SH-SY5Y (cell line): ENCODE results near the gene MGAT1.

ENCODE experiments used
- GATA2 ChIP-seq: IDR thresholded peaks from 2 replicates; pipeline ENCODE4 v1.6.1; 2011; ENCODE audit warnings: mild to moderate bottlenecking, low read depth, low read length
- GATA3 ChIP-seq: IDR thresholded peaks from 2 replicates; pipeline ENCODE4 v1.6.1; 2011; ENCODE audit warnings: low read depth, mild to moderate bottlenecking, low read length, moderate library complexity

MGAT1 gene

DNA sequence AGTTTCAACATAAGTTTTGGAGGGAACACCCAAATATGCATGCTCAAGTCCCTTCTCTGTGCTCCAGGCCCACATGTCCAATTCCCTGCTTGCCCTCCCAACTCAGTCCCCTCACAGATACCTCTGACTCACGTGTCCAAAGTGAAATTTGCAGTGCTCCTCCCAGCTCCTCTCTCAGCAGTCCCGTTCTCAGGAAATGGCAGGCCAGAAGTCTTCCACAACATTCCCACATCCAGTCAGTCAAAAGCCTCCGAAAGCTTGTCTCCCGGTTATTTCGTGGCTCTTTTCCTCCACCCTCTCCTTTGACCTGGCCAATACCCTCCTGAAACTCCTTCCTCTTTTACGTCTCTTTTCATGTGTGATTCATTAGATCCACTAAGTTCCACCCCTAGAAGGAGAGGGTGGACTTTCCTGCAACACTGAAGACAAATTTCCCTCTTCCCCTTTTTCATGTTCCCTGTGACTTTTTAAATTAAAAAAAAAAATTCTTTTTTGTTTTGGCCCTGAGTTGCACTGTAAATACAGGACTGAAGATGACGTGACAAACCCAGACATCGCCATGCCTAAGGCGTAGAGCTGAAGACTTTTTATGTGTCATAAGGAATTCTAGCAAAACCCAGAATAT, 12.8 kb upstream of the MGAT1 start:
- TF ChIP-seq GATA2 = no peak

DNA sequence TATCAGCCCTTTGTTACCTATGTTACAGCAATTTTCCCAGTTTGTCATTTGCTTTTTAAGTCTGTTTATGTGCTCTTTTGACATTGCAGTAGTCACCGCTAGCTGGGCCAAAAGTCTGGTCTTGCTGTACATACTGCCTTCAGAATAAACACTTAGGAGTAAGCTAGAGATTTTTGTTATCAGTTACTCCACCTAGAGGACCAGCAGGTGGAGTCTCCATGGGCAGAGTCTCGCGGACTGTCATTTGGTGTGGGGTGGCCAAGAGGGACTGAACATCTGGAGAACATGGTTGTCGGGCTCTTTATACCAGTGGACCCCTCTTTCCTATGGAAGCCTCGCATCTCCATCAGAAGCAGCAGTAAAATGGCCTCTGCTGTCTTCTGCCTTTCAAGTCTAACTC, 10.8 kb upstream of the MGAT1 start:
- TF ChIP-seq GATA3 (no peak), GATA2 (no peak)

DNA sequence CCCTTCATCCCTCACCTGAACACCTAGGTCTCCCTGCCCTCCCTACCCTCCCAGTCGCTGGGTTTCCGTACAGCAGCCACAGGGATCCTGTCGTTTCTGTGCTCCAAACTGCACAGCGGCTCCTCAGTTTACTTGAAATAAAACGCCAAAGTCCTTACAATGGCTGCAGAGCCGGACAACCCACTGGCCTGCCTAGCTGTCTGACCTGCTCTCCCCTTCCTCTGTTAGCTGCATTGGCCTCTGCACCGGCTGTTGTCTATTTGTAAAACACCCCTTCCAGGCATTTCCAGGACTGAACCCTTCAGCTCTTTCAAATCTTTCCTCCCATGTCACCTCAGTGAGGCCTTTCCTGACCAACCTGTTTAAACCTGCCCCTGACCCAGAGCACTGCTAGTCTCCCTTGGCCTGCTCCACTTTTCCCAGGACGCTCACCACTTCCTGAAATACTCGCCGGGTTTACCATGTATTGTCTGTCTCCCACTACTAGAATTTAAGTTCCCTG, 9.1 kb upstream of the MGAT1 start:
- TF ChIP-seq GATA3 (no peak), GATA2 (no peak)

- TF ChIP-seq GATA2 = no peak
Measured at GRCh38 chr5:180810959-180811622, 8.5 kb upstream of the MGAT1 start.

DNA sequence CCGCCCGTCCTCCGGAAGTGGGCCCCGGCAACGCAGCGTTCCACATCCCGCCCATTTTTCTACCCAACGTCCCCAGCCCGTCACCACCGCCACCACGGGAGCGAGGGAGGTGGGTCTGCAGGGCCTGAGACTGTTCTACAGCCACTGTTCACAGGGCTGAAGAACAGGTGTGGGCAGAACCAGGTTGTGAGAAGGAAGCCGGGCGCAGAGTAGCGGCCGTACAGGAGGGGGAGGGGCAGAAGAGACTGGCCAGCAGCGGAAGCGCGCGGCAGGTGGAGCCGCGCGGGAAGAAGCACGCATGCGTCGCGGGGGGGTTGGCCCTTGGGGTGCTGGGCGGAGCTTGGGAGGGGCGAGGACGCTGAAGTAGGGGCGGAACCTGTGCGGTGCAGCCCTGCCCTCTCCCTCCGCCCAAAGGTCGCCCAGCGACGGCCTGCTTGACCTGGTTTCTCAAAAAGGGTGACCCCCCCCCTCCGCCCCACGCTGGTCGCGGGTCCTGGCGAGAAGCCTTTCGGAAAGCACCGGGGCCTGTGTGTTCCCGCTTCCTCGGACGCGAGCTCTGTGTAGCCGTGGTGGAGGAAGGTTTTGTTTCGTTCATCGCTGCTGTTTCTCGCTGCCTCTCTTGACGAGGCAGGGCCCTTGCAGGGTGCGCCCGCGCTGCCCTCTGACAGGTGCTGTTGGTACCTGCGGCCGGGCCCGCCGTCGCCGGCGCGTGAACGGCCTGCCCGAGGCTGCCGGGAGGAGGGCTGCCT, 7.8 kb upstream of the MGAT1 start:
- TF ChIP-seq GATA3 (no peak), GATA2 (no peak)

GRCh38 chr5:180809403-180810209, 7.0 kb upstream of the MGAT1 start:
- TF ChIP-seq GATA2 = no peak

DNA sequence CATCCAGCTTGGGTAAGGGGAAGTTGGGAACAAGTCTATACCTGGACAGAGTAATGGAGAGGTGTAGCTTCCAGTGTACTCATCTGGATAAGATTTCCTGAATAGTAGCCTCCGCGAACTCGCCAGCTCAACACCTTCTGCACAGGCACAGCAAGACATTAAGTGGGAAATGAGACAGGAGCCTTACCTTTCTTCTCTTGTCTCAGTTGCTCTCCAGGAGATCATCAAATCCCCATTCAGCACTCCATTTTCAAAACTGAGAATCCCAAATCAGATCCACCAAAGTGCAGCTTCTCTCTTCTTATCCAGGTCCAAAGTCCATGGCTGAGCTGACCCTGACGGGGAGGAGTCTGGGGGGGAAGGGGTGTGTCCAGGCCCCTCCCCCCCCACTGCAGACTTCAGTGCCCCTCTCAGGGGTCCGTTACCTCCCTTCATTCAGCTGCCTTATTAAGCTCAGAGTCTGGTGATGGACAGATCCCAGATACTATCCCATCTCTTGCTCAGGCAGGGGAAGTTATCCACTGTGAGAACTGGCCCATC, 5.9 kb upstream of the MGAT1 start:
- TF ChIP-seq GATA3 (no peak), GATA2 (no peak)

DNA sequence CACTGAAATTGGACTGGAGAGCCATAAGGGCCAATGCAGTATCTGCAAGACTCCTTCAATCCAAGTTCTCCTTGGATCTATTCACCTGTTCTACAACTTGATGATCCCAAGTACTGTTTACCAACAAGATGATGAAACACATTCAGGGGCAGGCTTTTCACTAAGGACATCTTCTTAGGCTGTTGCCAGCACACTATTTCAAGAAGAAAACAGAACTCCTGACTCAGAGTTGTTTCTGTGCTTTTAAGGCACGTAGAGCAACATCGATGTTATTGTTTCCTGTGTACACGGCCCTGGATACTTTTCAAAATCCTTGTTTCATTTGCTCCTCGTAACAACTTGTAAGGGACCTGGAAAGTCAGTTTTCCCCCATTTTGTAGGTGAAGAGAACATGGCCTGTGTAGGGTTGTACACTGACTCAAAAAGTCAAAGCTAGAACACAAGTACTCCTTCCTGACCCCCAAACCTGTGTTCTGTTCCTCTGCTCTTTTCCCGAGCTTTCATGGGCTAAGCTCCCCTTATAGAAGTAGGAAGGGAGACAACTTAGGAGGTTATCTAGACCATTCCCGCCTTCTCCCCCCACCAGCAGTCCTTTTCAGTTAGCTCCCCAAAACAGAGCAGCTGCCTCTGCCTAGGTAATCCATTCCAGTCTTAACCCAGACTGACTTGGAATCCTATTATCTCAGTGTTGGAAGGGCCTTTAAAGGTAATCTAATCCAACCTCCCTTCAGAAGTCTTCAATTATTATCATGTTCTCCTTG, 5.2 kb upstream of the MGAT1 start:
- TF ChIP-seq GATA3 = no peak
- no peak for TF ChIP-seq GATA2

GRCh38 chr5:180807046-180807445, 4.4 kb upstream of the MGAT1 start:
- no peak for TF ChIP-seq GATA2
- no peak for TF ChIP-seq GATA3

DNA sequence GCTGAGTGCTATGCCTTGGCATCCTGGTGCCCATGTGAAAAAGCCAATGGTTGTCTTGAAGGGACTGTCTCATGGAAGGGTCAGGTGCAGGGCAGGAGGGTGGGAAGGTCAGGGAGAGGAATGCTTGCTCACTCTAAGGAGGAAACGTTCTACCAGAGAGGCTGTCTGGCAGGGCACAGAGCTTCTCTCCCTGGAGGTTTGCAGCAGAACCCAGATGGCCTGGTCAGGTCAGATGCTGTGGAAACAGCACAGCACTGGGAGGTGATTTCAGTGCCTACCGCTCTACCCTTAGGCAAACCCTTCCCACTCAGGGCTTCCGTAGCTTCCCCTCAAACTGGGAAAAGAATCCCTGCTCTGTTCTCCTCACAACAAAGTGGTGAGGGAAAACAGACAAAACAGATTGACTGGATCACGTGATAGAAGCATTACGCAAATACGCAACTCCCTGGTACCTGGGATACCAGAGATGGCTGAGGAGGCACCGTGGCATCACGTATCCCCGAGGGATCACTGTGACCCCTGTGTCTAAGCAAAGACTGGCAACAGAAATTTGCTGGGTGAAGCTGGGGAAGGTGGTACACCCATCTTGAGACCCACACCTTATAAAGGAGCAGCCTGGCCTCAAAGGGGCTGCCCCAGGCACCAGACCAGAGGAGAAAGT, 3.9 kb upstream of the MGAT1 start:
- TF ChIP-seq GATA2 (no peak), GATA3 (no peak)

- TF ChIP-seq GATA3 (no peak), GATA2 (no peak)
Measured at GRCh38 chr5:180804129-180804618, 1.6 kb upstream of the MGAT1 start.

DNA sequence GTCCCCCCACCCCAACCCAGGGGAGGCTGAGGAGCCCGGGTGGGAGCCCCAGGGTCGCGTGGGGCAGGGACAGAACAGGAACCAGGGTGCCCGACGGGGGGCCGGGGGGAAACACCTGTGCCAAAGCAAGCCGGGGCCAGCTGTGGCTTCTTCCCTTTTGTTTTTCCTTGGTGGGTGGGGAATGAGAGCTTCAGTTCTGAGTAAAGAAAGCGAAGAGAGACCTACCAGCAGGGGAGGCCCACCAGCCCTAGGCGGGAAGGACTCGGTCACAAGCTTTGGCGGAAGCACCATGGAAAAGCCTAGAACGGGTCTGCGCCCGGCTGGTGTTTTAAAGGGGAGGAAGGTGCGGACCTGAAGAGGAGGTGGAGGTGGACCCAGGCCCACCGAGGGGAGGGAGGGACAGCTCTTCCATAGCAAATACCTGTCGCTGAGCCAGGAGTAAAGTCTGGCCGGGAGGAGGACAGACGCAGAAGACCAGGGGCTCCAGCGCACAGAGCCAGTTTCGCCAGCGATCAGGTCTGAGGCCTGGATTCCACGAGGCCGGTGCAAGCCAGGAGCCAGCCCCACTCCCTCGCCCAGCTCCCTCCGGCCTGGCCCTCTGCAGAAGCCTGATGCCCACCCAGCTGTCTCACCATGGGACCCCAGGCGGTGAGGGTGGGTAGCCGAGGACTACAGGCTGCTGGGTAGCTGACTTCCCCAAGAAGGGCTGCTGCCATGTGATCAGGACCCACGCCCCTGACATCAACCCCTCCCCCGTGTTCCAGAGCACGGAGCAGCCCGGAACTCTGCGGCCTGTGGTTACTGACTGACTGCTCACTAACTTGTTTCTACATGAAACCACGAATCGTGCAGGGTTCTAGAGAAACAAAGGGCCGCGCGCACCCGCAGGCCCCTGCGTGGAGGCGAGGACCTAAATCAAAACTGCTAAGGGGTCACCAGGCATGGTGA, 849 bp upstream of the MGAT1 start:
- TF ChIP-seq GATA3 (no peak), GATA2 (no peak)
